Spleen (tissue), 11 donors: Measurements from ENCODE around the gene SLC2A9. TPM values are rescaled to one million over a fixed set of nuclear protein-coding genes. Genes with fewer than 3 reads are reported as not detected.

Source experiments
- DNase-seq: peaks from one replicate; pipeline ENCODE4 v3.0.0-alpha.2; 2020
- H3K27ac ChIP-seq, 8 donors: fragments of 200-600 bp; sonication (generic) in 7 of 8; 1 replicate in 4 of 8; 2 replicates in 4 of 8; pipeline versions ENCODE4 v1.5.0 to v1.8.0; 2016 to 2021; ENCODE audit warnings: inconsistent platforms in 4 of 8, mild to moderate bottlenecking in 4 of 8, moderate library complexity in 1 of 8
- H3K27me3 ChIP-seq, 7 donors: fragments of 200-600 bp; sonication (generic) in 6 of 7; replicated peaks in 1 of 7; 1 replicate in 4 of 7; 2 replicates in 3 of 7; pipeline versions ENCODE4 v1.5.0 to v1.8.0; 2016 to 2021; ENCODE audit warnings: inconsistent platforms in 3 of 7, mild to moderate bottlenecking in 1 of 7
- H3K36me3 ChIP-seq, 6 donors: fragments of 200-600 bp; sonication (generic) in 5 of 6; 1 replicate in 4 of 6; 2 replicates in 2 of 6; pipeline versions ENCODE4 v1.5.0 to v1.8.0; 2016 to 2021; ENCODE audit warnings: inconsistent platforms in 2 of 6
- H3K4me1 ChIP-seq, 6 donors: fragments of 200-600 bp; sonication (generic) in 5 of 6; 1 replicate in 3 of 6; 2 replicates in 3 of 6; pipeline versions ENCODE4 v1.5.0 to v1.8.0; 2016 to 2021; ENCODE audit warnings: inconsistent platforms in 3 of 6
- H3K4me3 ChIP-seq, 8 donors: fragments of 200-600 bp; sonication (generic) in 7 of 8; 1 replicate in 4 of 8; 2 replicates in 4 of 8; pipeline versions ENCODE4 v1.5.0 to v1.8.0; 2016 to 2021; ENCODE audit warnings: inconsistent platforms in 4 of 8, mild to moderate bottlenecking in 4 of 8, moderate library complexity in 2 of 8
- H3K9me3 ChIP-seq, 8 donors: fragments of 200-600 bp; sonication (generic) in 7 of 8; 1 replicate in 4 of 8; 2 replicates in 4 of 8; pipeline versions ENCODE4 v1.5.0 to v1.8.0; 2016 to 2021; ENCODE audit warnings: inconsistent platforms in 4 of 8
- CTCF ChIP-seq, 11 experiments: fragments of 200-600 bp in 7 of 11; fragments of 450-650 bp in 4 of 11; sonication (generic) in 4 of 11; IDR thresholded peaks in 8 of 11; conservative IDR thresholded peaks in 3 of 11; 1 replicate in 7 of 11; 2 replicates in 4 of 11; pipeline versions ENCODE4 v1.4.0 to v1.8.0; 2016 to 2021; ENCODE audit warnings: antibody characterized with exemption in 11 of 11, inconsistent platforms in 4 of 11, mild to moderate bottlenecking in 1 of 11
- POLR2A ChIP-seq, 3 donors: fragments of 450-650 bp; IDR thresholded peaks; one replicate each; pipeline ENCODE4 v1.5.1; 2017; ENCODE audit warnings: antibody characterized with exemption in 3 of 3, mild to moderate bottlenecking in 1 of 3
- POLR2AphosphoS5 ChIP-seq, 3 donors: sonication (generic); formaldehyde crosslinking; IDR thresholded peaks; one replicate each; pipeline ENCODE4 v1.5.1; 2017; ENCODE audit warnings: antibody characterized with exemption in 3 of 3
- WGBS, 5 donors: extraction: QIAGEN DNeasy Blood & Tissue Kit in 3 of 5; methylation state at CpG; one replicate each; pipeline versions ENCODE4 v1.1.5 to v1.1.7; 2013 to 2018; 5-methylcytosine and 5-hydroxymethylcytosine counted together
- intact Hi-C: fragments of 100-400 bp; cut with DNase I; formaldehyde crosslinking; loops from one replicate; pipeline ENCODE4 v1.15.0; 2023; ENCODE audit warnings: low total_unique reads
- polyA plus RNA-seq, 3 donors: library from polyadenylated mRNA; stranded (reverse); fragments of 200-250 nt; gene quantifications; one replicate each; pipeline ENCODE4 v1.2.1, GENCODE V29; 2013
- total RNA-seq, 7 donors: library from RNA; depleted of rRNA in 3 of 7; stranded (reverse); fragments of >200 nt in 3 of 7; fragmentation: NEBNext Ultra II Directional in 4 of 7; extraction: Animal tissue kit (Norgen Biotek cat#: 25700) in 4 of 7; gene quantifications; one replicate each; pipeline versions ENCODE4 v1.1.0 to v1.2.1, GENCODE V29; 2016 to 2021
- donor health status: healthy with polysubstance abuse.
- donor health status: DM: no; HTN: no; CAD: no; lungs with moderate emphysema.
- donor health status: DM: no; HTN: no; CAD: no.
- donor health status: Bipolar disorder and iron deficiency.
- donor health status: healthy.
- donor health status: DM: no; HTN: no; CAD: no.
- donor health status: DM: yes; HTN: yes; CAD: no.

The SLC2A9 gene
- total and polyA plus RNA-seq, 10 donors = 1.2 to 8.8 (median 5.3) TPM

DNA sequence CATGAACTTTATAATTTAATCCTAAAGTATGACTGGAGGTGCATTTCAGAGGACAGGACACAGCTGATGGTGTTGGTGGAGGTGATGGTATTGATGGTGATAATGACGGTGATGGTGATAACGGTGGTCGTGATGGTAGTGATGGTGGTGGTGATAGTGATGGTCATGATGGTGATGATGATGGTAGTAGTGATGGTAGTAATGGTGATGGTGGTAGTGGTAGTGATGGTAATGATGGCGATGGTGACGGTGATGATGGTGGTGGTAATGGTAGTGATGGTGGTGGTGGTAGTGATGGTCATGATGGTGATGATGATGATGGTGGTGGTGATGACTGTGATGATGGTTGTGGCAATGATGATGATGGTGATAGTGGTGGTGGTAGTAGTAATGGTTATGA lies 40.4 kb downstream of the SLC2A9 start:
- intact Hi-C loops = no loop called here
- Histone ChIP-seq H3K27me3 (no peaks in the 10 kb centered on the region), H3K27ac (no peak overlapping the region), H3K4me3 (no peak overlapping the region), H3K36me3 (peaks cover 0 to 28% (median 0%) of the 10 kb centered on the region in 6 donors), H3K9me3 (no peaks in the 10 kb centered on the region), H3K4me1 (no peaks in the 10 kb centered on the region)
- DNase-seq = no peak
- 93 to 98% (median 96%) methylated on average over 5 of the region's 5 CpGs for WGBS, 5 donors
- no peak for TF ChIP-seq CTCF (IDR thresholded peaks at IDR 0.05 in 8 of 11, conservative IDR thresholded peaks at IDR 0.05 in 3 of 11)

DNA sequence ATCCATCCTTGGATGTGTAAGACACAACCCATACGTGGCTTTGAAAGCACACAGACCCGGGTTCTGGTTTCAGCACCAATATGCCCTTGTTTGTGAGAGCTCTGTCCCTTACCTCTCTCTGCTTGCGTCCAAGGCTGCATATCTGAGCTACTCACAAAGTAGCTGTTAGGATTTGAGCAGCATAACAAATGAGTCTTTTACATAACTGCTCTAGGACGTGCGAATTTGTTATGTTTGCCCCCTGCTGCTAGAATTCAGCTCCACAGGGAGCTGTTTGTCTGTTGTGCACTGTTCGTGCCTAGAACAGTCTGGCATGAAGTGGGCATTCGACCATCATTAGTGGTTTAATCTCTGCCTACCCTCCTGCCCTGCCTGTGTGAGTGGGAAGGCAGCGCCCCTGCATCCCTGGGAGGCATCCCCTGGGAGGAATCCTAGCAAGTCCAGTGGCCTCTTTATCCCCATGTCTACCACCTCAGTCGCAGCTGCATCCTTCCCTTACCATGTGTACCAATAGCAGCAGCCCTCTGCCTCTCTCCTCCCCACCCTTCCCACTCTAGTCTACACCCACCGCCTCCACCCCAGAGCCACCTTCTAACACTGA lies 42.1 kb downstream of the SLC2A9 start:
- no peaks in the 10 kb centered on the region for H3K4me1 ChIP-seq
- peaks cover 0 to 14% (median 0%) of the 10 kb centered on the region in 6 donors for H3K36me3 ChIP-seq
- H3K9me3 ChIP-seq = peaks cover 0 to 6% (median 0%) of the 10 kb centered on the region in 8 donors
- no peak for DNase-seq
- 59 to 74% (median 69%) methylated on average over 10 of the region's 10 CpGs for WGBS, 5 donors
- no peak overlapping the region for H3K4me3 ChIP-seq
- H3K27me3 ChIP-seq = no peaks in the 10 kb centered on the region
- no peak overlapping the region for H3K27ac ChIP-seq
- no peak for TF ChIP-seq POLR2AphosphoS5 (IDR thresholded peaks at IDR 0.05)
- TF ChIP-seq CTCF (IDR thresholded peaks at IDR 0.05 in 8 of 11, conservative IDR thresholded peaks at IDR 0.05 in 3 of 11) = no peak
- no peak for TF ChIP-seq POLR2A (IDR thresholded peaks at IDR 0.05)
- intact Hi-C loops = no loop called here

GRCh38 chr4:9977518-9978031 lies 43.7 kb downstream of the SLC2A9 start:
- intact Hi-C loops = no loop called here
- TF ChIP-seq POLR2AphosphoS5 (IDR thresholded peaks at IDR 0.05) (no peak), CTCF (IDR thresholded peaks at IDR 0.05 in 8 of 11, conservative IDR thresholded peaks at IDR 0.05 in 3 of 11) (no peak), POLR2A (IDR thresholded peaks at IDR 0.05) (no peak)
- H3K36me3 ChIP-seq = peaks cover 0 to 14% (median 0%) of the 10 kb centered on the region in 6 donors
- H3K4me1 ChIP-seq = no peaks in the 10 kb centered on the region
- H3K27me3 ChIP-seq = no peaks in the 10 kb centered on the region
- DNase-seq = no peak
- H3K27ac ChIP-seq = no peak overlapping the region
- H3K9me3 ChIP-seq = peaks cover 0 to 6% (median 0%) of the 10 kb centered on the region in 8 donors
- no peak overlapping the region for H3K4me3 ChIP-seq
- 74 to 92% (median 83%) methylated on average over 11 of the region's 11 CpGs for WGBS, 5 donors

DNA sequence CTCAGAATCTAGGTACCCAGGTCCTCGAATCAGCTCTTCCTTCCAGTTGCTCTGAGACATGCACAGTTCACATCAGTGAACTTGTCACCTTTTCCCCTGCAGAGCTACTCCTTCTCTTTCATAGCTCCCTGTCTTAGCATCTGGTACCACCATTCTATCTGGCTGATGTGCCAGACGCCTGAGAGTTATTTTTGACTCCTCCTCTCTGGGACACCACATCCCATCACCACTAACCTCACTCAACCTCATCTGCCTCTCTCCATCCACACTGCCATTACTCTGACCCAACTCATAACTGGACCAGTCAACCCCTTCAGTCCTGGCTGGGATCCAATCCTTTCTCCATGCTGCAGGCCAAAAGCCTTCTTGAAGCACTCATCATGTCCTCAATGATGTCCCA lies 44.5 kb downstream of the SLC2A9 start:
- no peaks in the 10 kb centered on the region for H3K27me3 ChIP-seq
- intact Hi-C loops = no loop called here
- TF ChIP-seq POLR2A (IDR thresholded peaks at IDR 0.05) (no peak), CTCF (IDR thresholded peaks at IDR 0.05 in 8 of 11, conservative IDR thresholded peaks at IDR 0.05 in 3 of 11) (no peak), POLR2AphosphoS5 (IDR thresholded peaks at IDR 0.05) (no peak)
- no peak overlapping the region for H3K27ac ChIP-seq
- H3K9me3 ChIP-seq = peaks cover 0 to 6% (median 0%) of the 10 kb centered on the region in 8 donors
- H3K36me3 ChIP-seq = peaks cover 0 to 11% (median 0%) of the 10 kb centered on the region in 6 donors
- WGBS, 5 donors = 70 to 85% (median 74%) methylated on average over 2 of the region's 2 CpGs
- no peak for DNase-seq
- no peaks in the 10 kb centered on the region for H3K4me1 ChIP-seq
- no peak overlapping the region for H3K4me3 ChIP-seq
